Colonic mucosa (tissue), 4 donors: ENCODE measurements around the gene CRIP3. TPM values are rescaled to one million over a fixed set of nuclear protein-coding genes. Genes with fewer than 3 reads are reported as not detected.

Source experiments
- DNase-seq: peaks from one replicate; pipeline ENCODE4 v3.0.0-alpha.2; 2020
- H3K27ac ChIP-seq: fragments of 200-600 bp; one replicate; pipeline ENCODE4 v1.8.0; 2021
- H3K27me3 ChIP-seq: fragments of 200-600 bp; one replicate; pipeline ENCODE4 v1.8.0; 2021
- H3K36me3 ChIP-seq: fragments of 200-600 bp; one replicate; pipeline ENCODE4 v1.8.0; 2021
- H3K4me1 ChIP-seq: fragments of 200-600 bp; one replicate; pipeline ENCODE4 v1.8.0; 2021; ENCODE audit warnings: mild to moderate bottlenecking
- H3K4me3 ChIP-seq: fragments of 200-600 bp; one replicate; pipeline ENCODE4 v1.8.0; 2021
- H3K9ac ChIP-seq, 2 donors: one replicate each; pipeline ENCODE4 v1.7.0; 2013; ENCODE audit warnings: control low read depth in 2 of 2, low read depth in 2 of 2, low read length in 2 of 2
- H3K9me3 ChIP-seq: fragments of 200-600 bp; one replicate; pipeline ENCODE4 v1.8.0; 2021
- intact Hi-C: fragments of 100-400 bp; cut with DNase I; formaldehyde crosslinking; loops from one replicate; pipeline ENCODE4 v1.14.1; 2022
- total RNA-seq, 2 donors: library from RNA; stranded (reverse); fragmentation: NEBNext Ultra II Directional in 1 of 2; extraction: Animal tissue kit (Norgen Biotek cat#: 25700) in 1 of 2; gene quantifications; one replicate each; pipeline ENCODE4 v1.2.1, GENCODE V29; 2021
- TF ChIP-seq, protein P1 (sequence below): fragments of 200-600 bp; IDR thresholded peaks from one replicate; pipeline ENCODE4 v1.8.0; 2022; ENCODE audit warnings: antibody characterized with exemption, mild to moderate bottlenecking
- donor health status: healthy.
- donor health status: DM: no; HTN: no; CAD: no.
- donor health status: DM: no; HTN: no; CAD: no.

CRIP3 gene
- total RNA-seq, 2 donors from 2014 or later = 0.69 to 1.8 TPM

GRCh38 chr6:43331891-43332290, 23.3 kb upstream of the CRIP3 start:
- no peak overlapping the region for H3K9ac ChIP-seq
- H3K27me3 ChIP-seq = no peaks in the 10 kb centered on the region
- TF ChIP-seq, protein P1, sequence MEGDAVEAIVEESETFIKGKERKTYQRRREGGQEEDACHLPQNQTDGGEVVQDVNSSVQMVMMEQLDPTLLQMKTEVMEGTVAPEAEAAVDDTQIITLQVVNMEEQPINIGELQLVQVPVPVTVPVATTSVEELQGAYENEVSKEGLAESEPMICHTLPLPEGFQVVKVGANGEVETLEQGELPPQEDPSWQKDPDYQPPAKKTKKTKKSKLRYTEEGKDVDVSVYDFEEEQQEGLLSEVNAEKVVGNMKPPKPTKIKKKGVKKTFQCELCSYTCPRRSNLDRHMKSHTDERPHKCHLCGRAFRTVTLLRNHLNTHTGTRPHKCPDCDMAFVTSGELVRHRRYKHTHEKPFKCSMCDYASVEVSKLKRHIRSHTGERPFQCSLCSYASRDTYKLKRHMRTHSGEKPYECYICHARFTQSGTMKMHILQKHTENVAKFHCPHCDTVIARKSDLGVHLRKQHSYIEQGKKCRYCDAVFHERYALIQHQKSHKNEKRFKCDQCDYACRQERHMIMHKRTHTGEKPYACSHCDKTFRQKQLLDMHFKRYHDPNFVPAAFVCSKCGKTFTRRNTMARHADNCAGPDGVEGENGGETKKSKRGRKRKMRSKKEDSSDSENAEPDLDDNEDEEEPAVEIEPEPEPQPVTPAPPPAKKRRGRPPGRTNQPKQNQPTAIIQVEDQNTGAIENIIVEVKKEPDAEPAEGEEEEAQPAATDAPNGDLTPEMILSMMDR = no peak
- no peaks in the 10 kb centered on the region for H3K4me1 ChIP-seq
- H3K36me3 ChIP-seq = no peaks in the 10 kb centered on the region
- DNase-seq = no peak
- intact Hi-C loops = no loop called here
- no peak overlapping the region for H3K27ac ChIP-seq
- H3K4me3 ChIP-seq = no peak overlapping the region
- H3K9me3 ChIP-seq = no peaks in the 10 kb centered on the region

DNA sequence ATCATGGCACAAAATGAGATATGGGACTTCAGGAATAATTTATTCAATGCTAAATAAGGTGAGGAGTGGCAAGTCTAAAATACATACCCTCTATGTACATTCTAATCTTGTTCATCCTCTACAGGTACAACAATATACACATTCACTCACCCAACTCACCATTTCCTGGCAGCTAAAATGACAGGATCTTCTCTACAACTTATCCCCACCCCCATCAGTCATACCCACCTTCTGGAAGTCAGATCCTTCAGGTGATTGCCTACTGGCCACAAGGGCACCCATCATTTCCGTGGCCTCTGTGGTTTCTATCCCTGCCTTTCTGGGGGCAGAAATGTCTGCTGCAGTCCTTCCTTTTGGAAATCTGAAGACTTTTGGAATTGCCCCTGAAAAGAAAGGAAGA, 22.8 kb upstream of the CRIP3 start:
- no peak overlapping the region for H3K4me3 ChIP-seq
- no peaks in the 10 kb centered on the region for H3K9me3 ChIP-seq
- intact Hi-C loops = no loop called here
- H3K36me3 ChIP-seq = no peaks in the 10 kb centered on the region
- H3K9ac ChIP-seq = no peak overlapping the region
- no peak overlapping the region for H3K27ac ChIP-seq
- TF ChIP-seq, protein P1 = no peak
- no peaks in the 10 kb centered on the region for H3K27me3 ChIP-seq
- no peaks in the 10 kb centered on the region for H3K4me1 ChIP-seq
- no peak for DNase-seq

DNA sequence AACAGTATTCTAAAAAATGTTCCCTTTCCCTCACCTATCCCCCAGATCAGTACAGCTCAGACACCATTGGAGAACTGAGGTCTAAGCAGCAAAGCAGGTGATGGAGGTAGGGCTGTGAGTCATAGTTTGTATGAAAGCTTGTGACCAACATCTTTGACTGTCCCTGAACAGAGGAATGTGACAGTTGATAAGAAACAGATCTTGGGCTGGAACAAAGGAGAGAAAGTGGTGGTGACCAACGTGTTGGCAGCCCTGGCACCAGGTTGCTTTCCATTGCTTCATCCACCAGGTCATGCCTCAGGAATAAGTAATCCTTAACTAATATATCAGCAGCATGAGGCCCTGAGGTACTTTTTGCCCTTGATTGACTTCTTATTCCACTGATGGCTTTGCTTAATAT, 19.9 kb upstream of the CRIP3 start:
- H3K9me3 ChIP-seq = no peaks in the 10 kb centered on the region
- DNase-seq = no peak
- H3K27ac ChIP-seq = no peak overlapping the region
- no peaks in the 10 kb centered on the region for H3K4me1 ChIP-seq
- no peaks in the 10 kb centered on the region for H3K27me3 ChIP-seq
- H3K36me3 ChIP-seq = no peaks in the 10 kb centered on the region
- H3K4me3 ChIP-seq = no peak overlapping the region
- H3K9ac ChIP-seq = no peak overlapping the region
- intact Hi-C loops = no loop called here
- TF ChIP-seq, protein P1 = no peak

DNA sequence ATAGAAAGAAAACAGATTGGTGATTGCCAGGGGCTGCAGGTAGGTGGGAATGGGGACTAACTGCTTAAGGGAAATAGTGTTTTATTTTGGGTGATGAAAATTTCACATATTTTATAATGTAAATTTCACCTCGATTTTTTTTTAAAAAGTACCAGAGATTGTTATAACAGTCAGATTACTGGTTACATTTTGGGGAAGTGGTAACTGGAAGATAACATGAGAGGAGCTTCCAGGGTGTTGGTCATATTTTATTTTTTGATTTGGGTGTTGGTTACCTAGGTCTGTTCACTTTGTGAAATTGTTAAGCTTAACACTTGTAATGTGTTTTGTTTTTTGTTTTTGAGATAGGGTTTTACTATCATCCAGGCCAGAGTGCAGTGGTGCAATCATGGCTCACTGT, 17.2 kb upstream of the CRIP3 start:
- TF ChIP-seq, protein P1 = no peak
- H3K36me3 ChIP-seq = no peaks in the 10 kb centered on the region
- intact Hi-C loops = no loop called here
- no peak overlapping the region for H3K27ac ChIP-seq
- H3K9me3 ChIP-seq = no peaks in the 10 kb centered on the region
- no peaks in the 10 kb centered on the region for H3K27me3 ChIP-seq
- no peak overlapping the region for H3K9ac ChIP-seq
- no peak for DNase-seq
- no peaks in the 10 kb centered on the region for H3K4me1 ChIP-seq
- H3K4me3 ChIP-seq = no peak overlapping the region

- TF ChIP-seq, protein P1 = no peak
- Histone ChIP-seq H3K4me1 (no peaks in the 10 kb centered on the region), H3K27me3 (no peaks in the 10 kb centered on the region), H3K9me3 (no peaks in the 10 kb centered on the region), H3K36me3 (no peaks in the 10 kb centered on the region), H3K4me3 (no peak overlapping the region), H3K9ac (no peak overlapping the region), H3K27ac (no peak overlapping the region)
- no peak for DNase-seq
- intact Hi-C loops = no loop called here
Measured at GRCh38 chr6:43318011-43318410, 9.4 kb upstream of the CRIP3 start.

- H3K4me3 ChIP-seq = no peak overlapping the region
- intact Hi-C loops = no loop called here
- H3K36me3 ChIP-seq = no peaks in the 10 kb centered on the region
- H3K27ac ChIP-seq = no peak overlapping the region
- H3K4me1 ChIP-seq = no peaks in the 10 kb centered on the region
- no peaks in the 10 kb centered on the region for H3K9me3 ChIP-seq
- H3K27me3 ChIP-seq = no peaks in the 10 kb centered on the region
- TF ChIP-seq, protein P1 = no peak
- no peak overlapping the region for H3K9ac ChIP-seq
- no peak for DNase-seq
Measured at GRCh38 chr6:43313813-43314212, 5.2 kb upstream of the CRIP3 start.
